Measurements from ENCODE around the gene SMCR8. TPM values are rescaled to one million over a fixed set of nuclear protein-coding genes. Genes with fewer than 3 reads are reported as not detected.
"Not testable (repeated sequence)": the region's sequence is repeated elsewhere in the genome, so short reads cannot be mapped to it uniquely, and the experiment has no call there.

The SMCR8 gene
- total RNA-seq, 2 experiments from 2014 or later = 13.2 to 14.5 TPM

- no peaks in the 10 kb centered on the region for H3K27me3 Mint-ChIP-seq
- intact Hi-C loops (cut with DNase I, micrococcal nuclease) = loop anchor here (1.0 to 5.0 kb wide), 5 partner anchors 41 to 180 kb away; partner anchors contain the start of genes ALKBH5 (in 1 of the 2), LLGL1 (in 1 of the 2), MIEF2 (in 1 of the 2) and SMCR8 (in 1 of the 2)
- CTCF ChIA-PET = interaction anchor here (0.7 to 1.0 kb wide), 2 partner anchors 12 to 27 kb away, joined by 3 read pairs; no protein-coding TSS in a partner anchor
- peak within 1 kb of the TSS; percentile 87 for H3K4me3 Mint-ChIP-seq
- DNase-seq (peak; percentile 95), ATAC-seq (peak; percentile 100)
- H3K36me3 Mint-ChIP-seq (ENCODE audit: low read depth) = peaks cover 14% of the 10 kb centered on the region
- POLR2A ChIA-PET = no interaction called here
- H3K27ac Mint-ChIP-seq = peak within 1 kb of the TSS; percentile 66
- H3K4me1 Mint-ChIP-seq = peaks cover 12% of the 10 kb centered on the region
- no peaks in the 10 kb centered on the region for H3K9me3 Mint-ChIP-seq (ENCODE audit: low read depth)
Measured at GRCh38 chr17:18363101-18364049, 48.3 kb downstream of the SMCR8 start, which contains the start of gene SHMT1. SHMT1 (minus strand) TSS chr17:18363550; CDS start chr17:18355981, 7,569 bp downstream.

- POLR2A ChIA-PET = no interaction called here
- intact Hi-C loops (cut with DNase I, micrococcal nuclease) = loop anchor here in 1 of 2 experiments (5.0 kb wide), 1 partner anchor 42 kb away; no protein-coding TSS in a partner anchor
- no peaks in the 10 kb centered on the region for H3K27me3 Mint-ChIP-seq
Measured at GRCh38 chr17:18364166-18364565, 49.1 kb downstream of the SMCR8 start.

DNA sequence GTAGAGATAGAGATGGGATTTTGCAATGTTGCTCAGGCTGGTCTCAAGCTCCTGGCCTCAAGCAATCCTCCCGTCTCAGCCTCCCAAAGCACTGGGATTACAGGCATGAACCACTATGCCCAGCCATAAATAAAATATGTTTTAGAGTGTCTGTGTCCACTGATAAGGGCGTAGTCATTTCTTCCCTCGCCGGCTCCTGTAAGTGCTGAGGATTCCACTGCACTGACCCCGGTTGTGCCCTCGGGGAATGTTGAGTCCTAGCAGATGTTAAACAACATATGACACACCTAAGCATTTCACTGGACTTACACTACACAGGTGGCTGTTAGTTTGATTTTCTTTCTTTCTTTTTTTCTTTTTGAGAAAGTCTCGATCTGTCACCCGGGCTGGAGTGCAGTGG is 53.9 kb downstream of the SMCR8 start:
- intact Hi-C loops (cut with DNase I, micrococcal nuclease) = loop anchor here in 1 of 2 experiments (5.0 kb wide), 1 partner anchor 43 kb away; no protein-coding TSS in a partner anchor
- peaks cover 5% of the 10 kb centered on the region for H3K27me3 Mint-ChIP-seq
- H3K36me3 Mint-ChIP-seq (ENCODE audit: low read depth) = no peaks in the 10 kb centered on the region
- CTCF ChIA-PET = no interaction called here
- H3K27ac Mint-ChIP-seq = no peak overlapping the region
- ATAC-seq (no peak), DNase-seq (no peak)
- POLR2A ChIA-PET = no interaction called here
- no peak overlapping the region for H3K4me3 Mint-ChIP-seq
- no peaks in the 10 kb centered on the region for H3K4me1 Mint-ChIP-seq
- no peaks in the 10 kb centered on the region for H3K9me3 Mint-ChIP-seq (ENCODE audit: low read depth)

More at GRCh38 chr17:18364166-18364565, 49.1 kb downstream of the SMCR8 start:
- Mint-ChIP-seq H3K27ac (no peak overlapping the region), H3K9me3 (ENCODE audit: low read depth) (no peaks in the 10 kb centered on the region), H3K4me3 (no peak overlapping the region), H3K36me3 (ENCODE audit: low read depth) (peaks cover 13% of the 10 kb centered on the region), H3K4me1 (peaks cover 12% of the 10 kb centered on the region)
- CTCF ChIA-PET = no interaction called here
- ATAC-seq = no peak
- DNase-seq = no peak

GRCh38 chr17:18370761-18371160 is 55.7 kb downstream of the SMCR8 start:
- H3K36me3 Mint-ChIP-seq (ENCODE audit: low read depth) = no peaks in the 10 kb centered on the region
- no peak overlapping the region for H3K27ac Mint-ChIP-seq
- H3K4me3 Mint-ChIP-seq = no peak overlapping the region
- H3K27me3 Mint-ChIP-seq = peaks cover 5% of the 10 kb centered on the region
- CTCF ChIA-PET = no interaction called here
- intact Hi-C loops (cut with DNase I, micrococcal nuclease) = no loop called here
- no peaks in the 10 kb centered on the region for H3K4me1 Mint-ChIP-seq
- POLR2A ChIA-PET = no interaction called here
- H3K9me3 Mint-ChIP-seq (ENCODE audit: low read depth) = no peaks in the 10 kb centered on the region
- DNase-seq = no peak
- ATAC-seq = no peak

- CTCF ChIA-PET = no interaction called here
Measured at GRCh38 chr17:18371455-18371854, 56.4 kb downstream of the SMCR8 start.

GRCh38 chr17:18373181-18373580 is 58.1 kb downstream of the SMCR8 start:
- H3K27ac Mint-ChIP-seq; H3K27me3 Mint-ChIP-seq; H3K36me3 Mint-ChIP-seq (ENCODE audit: low read depth); H3K4me3 Mint-ChIP-seq; H3K4me1 Mint-ChIP-seq; CTCF ChIA-PET; POLR2A ChIA-PET; intact Hi-C loops (cut with DNase I, micrococcal nuclease); H3K9me3 Mint-ChIP-seq (ENCODE audit: low read depth): not testable (repeated sequence)
- ATAC-seq (peak; percentile 51), DNase-seq (peak; percentile 34)

More at GRCh38 chr17:18371455-18371854, 56.4 kb downstream of the SMCR8 start:
- Mint-ChIP-seq H3K4me3 (no peak overlapping the region), H3K4me1 (no peaks in the 10 kb centered on the region), H3K36me3 (ENCODE audit: low read depth) (no peaks in the 10 kb centered on the region), H3K9me3 (ENCODE audit: low read depth) (no peaks in the 10 kb centered on the region), H3K27me3 (peaks cover 5% of the 10 kb centered on the region), H3K27ac (no peak overlapping the region)
- POLR2A ChIA-PET = no interaction called here
- DNase-seq = no peak
- ATAC-seq = no peak
- intact Hi-C loops (cut with DNase I, micrococcal nuclease) = no loop called here

DNA sequence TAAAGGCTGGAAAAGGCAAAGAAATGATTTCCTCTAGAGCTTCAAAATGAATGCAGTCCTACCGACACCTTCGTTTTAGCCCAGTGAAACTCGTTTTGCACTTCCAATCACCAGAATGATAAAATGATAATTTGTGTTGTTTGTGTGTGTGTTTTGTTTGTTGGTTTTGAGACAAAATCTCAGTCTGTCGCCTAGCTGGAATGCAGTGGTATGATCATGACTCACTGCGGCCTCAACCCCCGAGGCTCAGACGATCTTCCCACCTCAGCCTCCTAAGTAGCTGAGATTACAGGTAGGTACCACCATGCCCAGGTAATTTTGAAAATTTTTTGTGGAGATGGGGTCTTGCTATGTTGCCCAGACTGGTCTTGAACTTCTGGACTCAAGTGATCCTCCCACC is 59.1 kb downstream of the SMCR8 start:
- H3K9me3 Mint-ChIP-seq (ENCODE audit: low read depth) = no peaks in the 10 kb centered on the region

More for the DNA sequence above, 59.1 kb downstream of the SMCR8 start:
- no peaks in the 10 kb centered on the region for H3K36me3 Mint-ChIP-seq (ENCODE audit: low read depth)
- ATAC-seq = no peak
- DNase-seq = no peak
- intact Hi-C loops (cut with DNase I, micrococcal nuclease) = no loop called here
- no peaks in the 10 kb centered on the region for H3K4me1 Mint-ChIP-seq
- POLR2A ChIA-PET = no interaction called here
- H3K27ac Mint-ChIP-seq = no peak overlapping the region
- CTCF ChIA-PET = no interaction called here
- H3K4me3 Mint-ChIP-seq = no peak overlapping the region
- H3K27me3 Mint-ChIP-seq = peaks cover 5% of the 10 kb centered on the region

Small RNA genes lying within 50 kb of the gene (microRNA-seq; reads per million reads assigned to microRNA genes)
- not detected for gene MIR6778 (ENCODE audit: borderline replicate concordance)

Other genes starting within 250 kb of the SMCR8 start
- 10 to 100 TPM; 42.5 to 45.6 TPM for gene DRG2, start 227.3 kb upstream of the SMCR8 start, total RNA-seq
- 1 to 10 TPM; 1.1 to 1.5 TPM for gene MYO15A, start 206.5 kb upstream of the SMCR8 start, total RNA-seq
- 100 to 1,000 TPM; 163 to 168 TPM for gene ALKBH5, start 131.5 kb upstream of the SMCR8 start, total RNA-seq
- gene LLGL1, start 89.7 kb upstream of the SMCR8 start, total RNA-seq = 10 to 100 TPM; 17.5 to 18.4 TPM
- 100 to 1,000 TPM; 282 to 364 TPM for gene FLII, start 56.6 kb upstream of the SMCR8 start, total RNA-seq
- 1 to 10 TPM; 3.3 to 5.2 TPM for gene MIEF2, start 54.6 kb upstream of the SMCR8 start, total RNA-seq
- gene TOP3A, start 299 bp upstream of the SMCR8 start, total RNA-seq = 10 to 100 TPM; 44.1 to 57.9 TPM
- 10 to 100 TPM; 58.7 to 61.0 TPM for gene SHMT1, start 48.3 kb downstream of the SMCR8 start, total RNA-seq
- under 1 TPM in 1 of 2 experiments, not detected in 1; 0.37 TPM for gene EVPLL, start 62.5 kb downstream of the SMCR8 start, total RNA-seq
- gene LGALS9C, start 161.5 kb downstream of the SMCR8 start, total RNA-seq = not detected

Data from activated CD4-positive, alpha-beta T cell treated with anti-CD3 and anti-CD28 coated beads for 36 hours (primary cell).